ENCODE results near the gene HS3ST4. TPM values are rescaled to one million over a fixed set of nuclear protein-coding genes. Genes with fewer than 3 reads are reported as not detected.

HS3ST4 gene
- total RNA-seq, 1 donor from 2014 or later, result 1.5 TPM

DNA sequence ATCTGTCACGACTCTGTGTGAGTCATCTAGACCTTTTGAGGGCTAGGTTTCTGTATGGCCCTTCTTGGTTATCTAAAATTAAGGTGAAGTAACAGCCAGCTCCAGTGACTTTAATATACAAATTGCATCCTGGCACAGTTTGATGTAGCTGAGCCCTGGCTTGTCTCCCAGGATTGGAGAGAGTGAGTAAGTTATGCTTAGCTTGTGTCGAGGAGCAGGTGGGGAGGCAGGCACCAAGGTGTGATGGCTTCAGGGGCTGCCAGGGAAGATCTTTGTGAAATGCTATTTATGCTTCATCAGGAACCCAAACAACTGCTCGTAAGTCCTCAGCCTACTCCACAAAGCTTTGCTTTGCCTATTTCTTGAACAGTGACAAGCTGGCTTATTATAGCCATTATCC, 261.2 kb downstream of the HS3ST4 start:
- no peaks in the 10 kb centered on the region for H3K9me3 ChIP-seq
- no peak for DNase-seq (ENCODE audit: extremely low spot score in 2 of 2)
- no peaks in the 10 kb centered on the region for H3K4me1 ChIP-seq
- H3K4me3 ChIP-seq, result no peak overlapping the region
- no peaks in the 10 kb centered on the region for H3K27me3 ChIP-seq
- intact Hi-C loops (cut with DNase I), result loop anchor here (5.0 kb wide), 1 partner anchor 1749 kb away; no protein-coding TSS in a partner anchor
- no peak for TF ChIP-seq POLR2A (IDR thresholded peaks at IDR 0.05)
- no peak for TF ChIP-seq POLR2AphosphoS5 (IDR thresholded peaks at IDR 0.05; ENCODE audit: insufficient read depth in 1 of 2, low read depth in 1 of 2)
- TF ChIP-seq, protein P1, sequence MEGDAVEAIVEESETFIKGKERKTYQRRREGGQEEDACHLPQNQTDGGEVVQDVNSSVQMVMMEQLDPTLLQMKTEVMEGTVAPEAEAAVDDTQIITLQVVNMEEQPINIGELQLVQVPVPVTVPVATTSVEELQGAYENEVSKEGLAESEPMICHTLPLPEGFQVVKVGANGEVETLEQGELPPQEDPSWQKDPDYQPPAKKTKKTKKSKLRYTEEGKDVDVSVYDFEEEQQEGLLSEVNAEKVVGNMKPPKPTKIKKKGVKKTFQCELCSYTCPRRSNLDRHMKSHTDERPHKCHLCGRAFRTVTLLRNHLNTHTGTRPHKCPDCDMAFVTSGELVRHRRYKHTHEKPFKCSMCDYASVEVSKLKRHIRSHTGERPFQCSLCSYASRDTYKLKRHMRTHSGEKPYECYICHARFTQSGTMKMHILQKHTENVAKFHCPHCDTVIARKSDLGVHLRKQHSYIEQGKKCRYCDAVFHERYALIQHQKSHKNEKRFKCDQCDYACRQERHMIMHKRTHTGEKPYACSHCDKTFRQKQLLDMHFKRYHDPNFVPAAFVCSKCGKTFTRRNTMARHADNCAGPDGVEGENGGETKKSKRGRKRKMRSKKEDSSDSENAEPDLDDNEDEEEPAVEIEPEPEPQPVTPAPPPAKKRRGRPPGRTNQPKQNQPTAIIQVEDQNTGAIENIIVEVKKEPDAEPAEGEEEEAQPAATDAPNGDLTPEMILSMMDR (IDR thresholded peaks at IDR 0.05), result no peak
- no peaks in the 10 kb centered on the region for H3K36me3 ChIP-seq
- no peak overlapping the region for H3K27ac ChIP-seq

DNA sequence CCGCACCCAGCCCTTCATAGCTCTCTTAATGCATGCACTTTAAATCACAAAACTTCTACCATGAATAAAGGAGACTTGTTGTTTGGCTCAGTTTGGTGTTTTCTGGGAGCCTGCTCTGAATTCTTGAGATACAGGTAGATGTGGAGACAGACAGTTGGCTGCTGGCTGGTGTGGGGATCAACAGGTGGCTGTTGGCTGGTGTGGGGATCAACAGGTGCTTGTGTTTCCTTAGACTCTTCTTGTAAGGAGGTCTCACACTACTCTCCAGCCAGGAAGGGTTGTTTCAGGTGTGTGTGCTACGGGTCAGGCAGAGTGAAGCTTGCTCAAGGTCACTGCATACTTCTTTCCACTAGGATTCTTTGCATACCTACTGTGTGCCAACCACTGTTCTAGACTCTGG, 265.9 kb downstream of the HS3ST4 start:
- no peak for DNase-seq (ENCODE audit: extremely low spot score in 2 of 2)
- Histone ChIP-seq H3K36me3 (no peaks in the 10 kb centered on the region), H3K27ac (no peak overlapping the region), H3K27me3 (no peaks in the 10 kb centered on the region), H3K4me3 (no peak overlapping the region), H3K9me3 (no peaks in the 10 kb centered on the region), H3K4me1 (no peaks in the 10 kb centered on the region)
- intact Hi-C loops (cut with DNase I), result no loop called here
- TF ChIP-seq POLR2A (IDR thresholded peaks at IDR 0.05) (no peak), POLR2AphosphoS5 (IDR thresholded peaks at IDR 0.05; ENCODE audit: insufficient read depth in 1 of 2, low read depth in 1 of 2) (no peak)
- TF ChIP-seq, protein P1 (IDR thresholded peaks at IDR 0.05), result no peak

GRCh38 chr16:25959221-25959620, 267.5 kb downstream of the HS3ST4 start:
- H3K27ac ChIP-seq, result no peak overlapping the region
- intact Hi-C loops (cut with DNase I), result no loop called here
- TF ChIP-seq, protein P1 (IDR thresholded peaks at IDR 0.05), result no peak
- H3K9me3 ChIP-seq, result no peaks in the 10 kb centered on the region
- H3K4me3 ChIP-seq, result no peak overlapping the region
- no peaks in the 10 kb centered on the region for H3K36me3 ChIP-seq
- no peaks in the 10 kb centered on the region for H3K4me1 ChIP-seq
- H3K27me3 ChIP-seq, result no peaks in the 10 kb centered on the region
- DNase-seq (ENCODE audit: extremely low spot score in 2 of 2), result no peak

DNA sequence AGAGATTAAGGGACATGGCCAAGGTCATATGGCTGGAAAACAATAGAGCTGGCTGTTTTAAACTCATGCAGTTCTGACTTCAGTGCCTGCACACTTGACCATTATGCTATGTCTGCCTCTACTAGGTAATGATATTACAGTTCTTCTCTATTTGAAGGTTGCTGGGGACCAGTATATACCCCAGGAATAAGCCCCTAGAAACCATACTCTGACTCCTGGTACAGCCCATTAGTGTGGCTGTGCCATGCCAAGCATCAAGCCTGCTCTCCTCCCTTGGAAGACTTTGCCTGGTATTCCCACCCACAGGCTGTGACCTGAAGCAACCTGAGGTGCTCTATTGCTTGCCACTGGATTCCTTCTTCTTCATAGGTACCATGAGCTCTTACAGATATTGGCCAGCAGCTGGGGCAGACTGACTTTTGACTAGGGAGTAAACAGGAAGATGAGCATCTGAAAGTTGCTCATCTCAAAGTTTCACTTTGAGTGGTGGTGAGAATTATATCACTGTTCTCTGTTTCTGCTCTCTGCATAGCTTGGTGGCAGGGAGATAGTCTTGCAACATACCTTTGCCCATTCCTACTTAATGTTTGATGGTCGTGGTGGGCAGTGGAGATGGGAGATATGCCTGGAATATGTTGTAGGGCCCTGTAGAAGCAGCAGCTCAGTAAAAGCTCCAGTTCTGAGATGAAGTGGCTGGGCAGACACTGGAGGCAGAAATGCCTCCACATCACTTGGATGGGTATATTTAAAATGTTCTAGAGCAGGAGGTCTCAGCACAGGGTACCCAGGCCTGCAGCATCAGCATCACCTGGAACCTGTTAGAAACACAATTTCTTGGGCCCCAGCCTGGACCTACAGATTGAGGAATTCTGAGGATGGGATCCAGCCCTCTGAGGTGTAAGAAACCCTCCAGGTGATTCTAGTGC, 274.7 kb downstream of the HS3ST4 start:
- TF ChIP-seq, protein P1 (IDR thresholded peaks at IDR 0.05), result no peak
- TF ChIP-seq POLR2AphosphoS5 (IDR thresholded peaks at IDR 0.05; ENCODE audit: insufficient read depth in 1 of 2, low read depth in 1 of 2), result no peak
- no peak for TF ChIP-seq POLR2A (IDR thresholded peaks at IDR 0.05)
- Histone ChIP-seq H3K9me3 (no peaks in the 10 kb centered on the region), H3K27me3 (no peaks in the 10 kb centered on the region), H3K4me3 (no peak overlapping the region), H3K36me3 (no peaks in the 10 kb centered on the region), H3K4me1 (no peaks in the 10 kb centered on the region), H3K27ac (no peak overlapping the region)
- no peak for DNase-seq (ENCODE audit: extremely low spot score in 2 of 2)
- intact Hi-C loops (cut with DNase I), result no loop called here

- Histone ChIP-seq H3K4me1 (no peaks in the 10 kb centered on the region), H3K36me3 (no peaks in the 10 kb centered on the region), H3K27ac (no peak overlapping the region), H3K4me3 (no peak overlapping the region), H3K9me3 (no peaks in the 10 kb centered on the region), H3K27me3 (no peaks in the 10 kb centered on the region)
- no peak for DNase-seq (ENCODE audit: extremely low spot score in 2 of 2)
- intact Hi-C loops (cut with DNase I), result no loop called here
- TF ChIP-seq POLR2A (IDR thresholded peaks at IDR 0.05), result no peak
- TF ChIP-seq, protein P1 (IDR thresholded peaks at IDR 0.05), result no peak
- TF ChIP-seq POLR2AphosphoS5 (IDR thresholded peaks at IDR 0.05; ENCODE audit: insufficient read depth in 1 of 2, low read depth in 1 of 2), result no peak
These were observed 285.4 kb downstream of the HS3ST4 start for GRCh38 chr16:25977121-25977520.

Measured in vagina (tissue), 2 donors.